GM12892 (cell line): ENCODE measurements around the gene SLC7A4.

Experiments
- POLR2A ChIP-seq: IDR thresholded peaks from 2 replicates; pipeline ENCODE4 v1.6.1; 2011; ENCODE audit warnings: low read depth, low read length, control low read depth
- TAF1 ChIP-seq: IDR thresholded peaks from 2 replicates; pipeline ENCODE4 v1.6.1; 2011; ENCODE audit warnings: low read depth, mild to moderate bottlenecking, control low read depth, low read length, borderline replicate concordance

GRCh38 chr22:21067901-21068680 lies 35.7 kb upstream of the SLC7A4 start:
- no peak for TF ChIP-seq POLR2A
- TF ChIP-seq TAF1, result no peak
